ENCODE measurements around the gene NR5A1.

DNA sequence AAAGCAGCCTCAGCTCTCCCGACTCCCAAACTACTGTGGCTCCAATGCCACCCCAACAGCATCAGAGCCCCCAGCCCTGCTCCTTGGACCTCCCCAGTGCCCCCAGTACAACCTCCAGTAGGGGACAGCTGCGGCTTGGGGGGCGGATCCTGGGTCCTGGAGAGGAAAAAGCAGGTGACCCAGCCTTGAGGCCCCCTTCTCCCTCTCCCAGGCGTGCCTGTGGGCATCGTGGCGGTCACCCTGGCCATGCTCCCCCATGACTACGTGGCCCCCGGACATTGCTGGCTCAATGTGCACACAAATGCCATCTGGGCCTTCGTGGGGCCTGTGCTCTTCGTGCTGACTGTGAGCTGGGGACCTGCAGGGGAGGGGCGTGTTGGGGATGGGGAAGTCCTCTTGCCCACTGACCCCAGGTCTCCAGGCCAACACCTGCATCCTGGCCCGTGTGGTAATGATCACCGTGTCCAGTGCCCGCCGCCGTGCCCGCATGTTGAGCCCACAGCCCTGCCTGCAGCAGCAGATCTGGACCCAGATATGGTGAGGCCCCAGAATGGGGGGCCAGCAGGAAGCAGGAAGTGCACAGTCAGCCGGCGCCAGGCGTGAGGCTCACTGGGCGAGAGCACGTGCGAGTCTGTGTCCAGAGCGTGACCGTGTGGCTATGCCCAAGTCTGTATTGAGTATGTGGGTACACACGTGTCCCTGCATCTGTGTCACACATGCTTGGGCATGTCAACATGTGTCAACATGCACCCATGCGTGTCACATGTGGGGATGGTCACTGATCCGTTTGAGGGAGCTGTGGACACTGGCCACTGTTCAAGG is 38.0 kb downstream of the NR5A1 start:
- no peak for TF ChIP-seq CTCF (conservative IDR thresholded peaks at IDR 0.05; ENCODE audit: low read depth in 2 of 2)
- no peak for TF ChIP-seq EZH2 (IDR thresholded peaks at IDR 0.05; ENCODE audit: low read depth, unreplicated experiment)
- TF ChIP-seq, protein P1, sequence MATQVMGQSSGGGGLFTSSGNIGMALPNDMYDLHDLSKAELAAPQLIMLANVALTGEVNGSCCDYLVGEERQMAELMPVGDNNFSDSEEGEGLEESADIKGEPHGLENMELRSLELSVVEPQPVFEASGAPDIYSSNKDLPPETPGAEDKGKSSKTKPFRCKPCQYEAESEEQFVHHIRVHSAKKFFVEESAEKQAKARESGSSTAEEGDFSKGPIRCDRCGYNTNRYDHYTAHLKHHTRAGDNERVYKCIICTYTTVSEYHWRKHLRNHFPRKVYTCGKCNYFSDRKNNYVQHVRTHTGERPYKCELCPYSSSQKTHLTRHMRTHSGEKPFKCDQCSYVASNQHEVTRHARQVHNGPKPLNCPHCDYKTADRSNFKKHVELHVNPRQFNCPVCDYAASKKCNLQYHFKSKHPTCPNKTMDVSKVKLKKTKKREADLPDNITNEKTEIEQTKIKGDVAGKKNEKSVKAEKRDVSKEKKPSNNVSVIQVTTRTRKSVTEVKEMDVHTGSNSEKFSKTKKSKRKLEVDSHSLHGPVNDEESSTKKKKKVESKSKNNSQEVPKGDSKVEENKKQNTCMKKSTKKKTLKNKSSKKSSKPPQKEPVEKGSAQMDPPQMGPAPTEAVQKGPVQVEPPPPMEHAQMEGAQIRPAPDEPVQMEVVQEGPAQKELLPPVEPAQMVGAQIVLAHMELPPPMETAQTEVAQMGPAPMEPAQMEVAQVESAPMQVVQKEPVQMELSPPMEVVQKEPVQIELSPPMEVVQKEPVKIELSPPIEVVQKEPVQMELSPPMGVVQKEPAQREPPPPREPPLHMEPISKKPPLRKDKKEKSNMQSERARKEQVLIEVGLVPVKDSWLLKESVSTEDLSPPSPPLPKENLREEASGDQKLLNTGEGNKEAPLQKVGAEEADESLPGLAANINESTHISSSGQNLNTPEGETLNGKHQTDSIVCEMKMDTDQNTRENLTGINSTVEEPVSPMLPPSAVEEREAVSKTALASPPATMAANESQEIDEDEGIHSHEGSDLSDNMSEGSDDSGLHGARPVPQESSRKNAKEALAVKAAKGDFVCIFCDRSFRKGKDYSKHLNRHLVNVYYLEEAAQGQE (IDR thresholded peaks at IDR 0.05; ENCODE audit: unreplicated experiment) = no peak
- TF ChIP-seq POLR2AphosphoS5 (IDR thresholded peaks at IDR 0.05; ENCODE audit: low read depth) = no peak
- no peak for TF ChIP-seq NANOG (IDR thresholded peaks at IDR 0.05; ENCODE audit: borderline replicate concordance)
- TF ChIP-seq CREB1 (CRISPR knock-in tag; IDR thresholded peaks at IDR 0.05; ENCODE audit: low read depth) = no peak
- TF ChIP-seq JUNB (IDR thresholded peaks at IDR 0.05; ENCODE audit: unreplicated experiment) = no peak
- TF ChIP-seq EZH2phosphoT487 (IDR thresholded peaks at IDR 0.05; ENCODE audit: unreplicated experiment) = no peak

Measured in GM23338 (cell line).